ENCODE results near the gene PIK3R6. TPM values are rescaled to one million over a fixed set of nuclear protein-coding genes. Genes with fewer than 3 reads are reported as not detected.

Gene PIK3R6, protein sequence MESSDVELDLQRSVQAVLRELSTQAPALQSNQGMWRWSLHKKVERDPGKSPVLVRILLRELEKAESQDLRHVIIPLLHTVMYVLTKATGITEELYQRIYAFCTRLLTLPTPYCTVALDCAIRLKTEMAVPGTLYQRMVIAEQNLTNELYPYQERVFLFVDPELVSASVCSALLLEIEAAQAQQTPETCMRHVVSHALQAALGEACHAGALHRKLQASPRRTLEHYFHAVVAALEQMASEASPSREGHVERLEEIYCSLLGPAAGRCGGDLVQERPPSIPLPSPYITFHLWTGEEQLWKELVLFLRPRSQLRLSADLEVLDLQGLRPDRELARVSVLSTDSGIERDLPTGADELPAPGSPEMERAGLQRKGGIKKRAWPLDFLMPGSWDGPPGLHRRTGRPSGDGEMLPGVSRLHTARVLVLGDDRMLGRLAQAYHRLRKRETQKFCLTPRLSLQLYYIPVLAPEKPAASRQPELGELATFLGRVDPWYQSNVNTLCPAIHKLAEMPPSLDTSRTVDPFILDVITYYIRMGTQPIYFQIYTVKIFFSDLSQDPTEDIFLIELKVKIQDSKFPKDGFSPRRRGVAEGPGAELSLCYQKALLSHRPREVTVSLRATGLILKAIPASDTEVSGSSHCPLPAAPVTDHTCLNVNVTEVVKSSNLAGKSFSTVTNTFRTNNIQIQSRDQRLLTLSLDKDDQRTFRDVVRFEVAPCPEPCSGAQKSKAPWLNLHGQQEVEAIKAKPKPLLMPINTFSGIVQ
- 1 to 10 TPM; 2.0 to 2.2 TPM for total RNA-seq

GRCh38 chr17:8867361-8867981, at the start of gene PIK3R6:
Gene PIK3R6 (minus strand): TSS chr17:8867674. CDS start chr17:8849794, 17,880 bp downstream.
- DNase-seq = peak; percentile 18
- POLR2A ChIA-PET = interaction anchor here (0.6 to 1.0 kb wide), 3 partner anchors 10 to 1833 kb away, joined by 4 to 5 read pairs (median 4); no protein-coding TSS in a partner anchor
- peak within 1 kb of the TSS; percentile 69 for H3K4me3 Mint-ChIP-seq
- peaks cover 27% of the 10 kb centered on the region for H3K4me1 Mint-ChIP-seq
- H3K27ac Mint-ChIP-seq = peak within 1 kb of the TSS; percentile 42
- H3K27me3 Mint-ChIP-seq = peaks cover 3% of the 10 kb centered on the region
- no peaks in the 10 kb centered on the region for H3K36me3 Mint-ChIP-seq (ENCODE audit: low read depth)
- H3K9me3 Mint-ChIP-seq = no peaks in the 10 kb centered on the region
- CTCF ChIA-PET = interaction anchor here (0.6 kb wide), 1 partner anchor 11 kb away, joined by 3 read pairs; no protein-coding TSS in a partner anchor

GRCh38 chr17:8916466-8916865, 49.0 kb upstream of the PIK3R6 start:
- Mint-ChIP-seq H3K27ac (no peak overlapping the region), H3K36me3 (ENCODE audit: low read depth) (peaks cover 42% of the 10 kb centered on the region), H3K4me1 (peaks cover 18% of the 10 kb centered on the region), H3K4me3 (no peak overlapping the region), H3K27me3 (no peaks in the 10 kb centered on the region), H3K9me3 (peaks cover 5% of the 10 kb centered on the region)
- POLR2A ChIA-PET = no interaction called here
- no peak for DNase-seq
- CTCF ChIA-PET = interaction anchor here (0.9 kb wide), 1 partner anchor 23 kb away, joined by 3 read pairs; no protein-coding TSS in a partner anchor

GRCh38 chr17:8914554-8914953, 47.1 kb upstream of the PIK3R6 start:
- peaks cover 3% of the 10 kb centered on the region for H3K9me3 Mint-ChIP-seq
- H3K27me3 Mint-ChIP-seq = no peaks in the 10 kb centered on the region
- peaks cover 49% of the 10 kb centered on the region for H3K36me3 Mint-ChIP-seq (ENCODE audit: low read depth)
- no peak overlapping the region for H3K27ac Mint-ChIP-seq
- ChIA-PET CTCF (no interaction called here), POLR2A (no interaction called here)
- peaks cover 18% of the 10 kb centered on the region for H3K4me1 Mint-ChIP-seq
- H3K4me3 Mint-ChIP-seq = no peak overlapping the region
- no peak for DNase-seq

- Mint-ChIP-seq H3K4me1 (peaks cover 17% of the 10 kb centered on the region), H3K27ac (no peak overlapping the region), H3K27me3 (no peaks in the 10 kb centered on the region), H3K4me3 (no peak overlapping the region), H3K9me3 (peaks cover 3% of the 10 kb centered on the region), H3K36me3 (ENCODE audit: low read depth) (peaks cover 50% of the 10 kb centered on the region)
- ChIA-PET CTCF (no interaction called here), POLR2A (interaction anchor here (0.8 kb wide), 1 partner anchor 14 kb away, joined by 3 read pairs; no protein-coding TSS in a partner anchor)
- DNase-seq = no peak
Measured at GRCh38 chr17:8913879-8914278, 46.4 kb upstream of the PIK3R6 start.

- CTCF ChIA-PET = no interaction called here
- H3K36me3 Mint-ChIP-seq (ENCODE audit: low read depth) = peaks cover 52% of the 10 kb centered on the region
Measured at GRCh38 chr17:8913091-8913490, 45.6 kb upstream of the PIK3R6 start.

DNA sequence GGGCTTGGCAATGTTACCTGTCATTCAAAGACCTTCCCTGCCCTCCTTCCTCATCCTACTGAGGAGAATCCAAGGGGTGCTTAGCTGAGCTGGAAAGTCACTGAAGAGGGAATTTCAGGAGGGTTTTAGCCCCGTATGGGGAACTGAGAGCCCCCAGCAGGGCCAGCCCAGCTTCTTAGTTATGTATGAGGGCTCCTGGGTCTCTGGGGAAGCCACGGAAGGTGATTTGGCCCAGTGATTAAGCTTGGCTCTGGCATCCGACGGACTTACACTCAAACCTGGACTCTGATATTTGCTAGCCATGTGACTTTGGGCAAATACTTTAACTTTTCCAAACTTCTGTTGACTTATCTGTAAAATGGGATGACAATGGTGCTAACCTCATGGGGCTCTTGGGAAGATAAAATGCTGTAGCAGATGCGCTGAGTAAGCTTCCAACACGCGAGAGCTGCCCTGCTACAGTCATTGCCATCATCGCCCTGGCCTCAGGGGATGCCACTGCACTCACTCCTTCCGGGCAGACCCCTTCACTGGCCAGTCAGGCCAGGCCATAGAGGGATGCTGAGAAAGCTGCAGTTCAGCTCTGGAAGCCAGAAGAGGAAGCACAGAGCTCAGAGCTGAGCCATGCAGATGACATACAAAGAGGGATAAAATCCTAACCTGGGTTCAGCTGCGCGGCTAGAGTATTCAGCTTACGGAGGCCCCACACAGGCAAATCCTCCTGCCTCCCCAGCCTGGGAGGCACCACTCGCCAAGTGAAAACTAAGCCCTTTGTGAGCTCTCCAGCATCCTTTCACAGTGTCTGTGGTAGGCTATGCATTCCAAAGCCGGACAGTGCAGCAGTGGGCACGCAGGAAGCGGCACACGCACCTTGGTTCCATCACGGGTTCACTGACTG, 44.9 kb upstream of the PIK3R6 start:
- no peak for DNase-seq
- Mint-ChIP-seq H3K27me3 (no peaks in the 10 kb centered on the region), H3K4me1 (peaks cover 15% of the 10 kb centered on the region), H3K36me3 (ENCODE audit: low read depth) (peaks cover 55% of the 10 kb centered on the region), H3K9me3 (no peaks in the 10 kb centered on the region), H3K27ac (no peak overlapping the region), H3K4me3 (no peak overlapping the region)
- ChIA-PET POLR2A (interaction anchor here (0.9 to 1.9 kb wide), 3 partner anchors 11 to 12 kb away, joined by 3 to 4 read pairs (median 4); no protein-coding TSS in a partner anchor), CTCF (no interaction called here)

More at GRCh38 chr17:8913091-8913490, 45.6 kb upstream of the PIK3R6 start:
- no peak overlapping the region for H3K4me3 Mint-ChIP-seq
- H3K9me3 Mint-ChIP-seq = peaks cover 2% of the 10 kb centered on the region
- no peaks in the 10 kb centered on the region for H3K27me3 Mint-ChIP-seq
- H3K27ac Mint-ChIP-seq = no peak overlapping the region
- no peak for DNase-seq
- POLR2A ChIA-PET = interaction anchor here (0.9 to 1.0 kb wide), 2 partner anchors 12 to 13 kb away, joined by 3 to 4 read pairs; no protein-coding TSS in a partner anchor
- peaks cover 15% of the 10 kb centered on the region for H3K4me1 Mint-ChIP-seq

DNA sequence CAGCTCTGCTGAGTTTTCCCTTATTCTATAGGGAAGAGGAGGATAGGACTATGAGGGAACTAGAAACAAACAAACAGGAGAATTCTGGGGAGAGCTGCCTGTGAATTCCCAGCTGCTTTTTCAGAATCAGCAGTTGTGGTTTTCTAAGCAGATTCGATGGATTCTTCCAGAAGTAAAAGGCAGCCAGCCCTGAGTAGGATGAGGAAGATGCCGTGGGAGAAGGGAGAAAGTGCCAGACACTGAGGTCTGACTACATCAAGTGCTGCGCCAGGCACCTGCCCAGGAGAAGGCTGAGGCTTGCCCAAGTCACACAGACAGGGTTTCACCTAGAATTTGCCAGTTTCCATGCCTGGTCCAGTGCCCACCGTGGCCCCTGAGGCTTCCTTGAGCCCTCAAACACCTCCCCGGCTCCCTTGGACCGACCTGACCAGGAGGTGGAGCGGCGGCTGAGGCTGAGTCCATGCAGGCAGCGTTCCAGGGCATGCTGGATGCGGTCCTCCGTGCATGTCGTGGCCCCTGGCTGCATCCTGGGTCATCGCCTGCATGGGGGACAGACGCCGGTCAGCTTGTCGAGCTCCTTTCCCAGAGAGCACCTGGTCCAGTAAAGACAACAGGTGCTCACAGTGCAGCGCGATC, 43.6 kb upstream of the PIK3R6 start:
- POLR2A ChIA-PET = interaction anchor here (0.6 to 3.2 kb wide), 3 partner anchors 9 to 128 kb away, joined by 4 to 13 read pairs (median 4); no protein-coding TSS in a partner anchor
- DNase-seq = no peak
- peaks cover 7% of the 10 kb centered on the region for H3K4me1 Mint-ChIP-seq
- H3K27me3 Mint-ChIP-seq = no peaks in the 10 kb centered on the region
- no peak overlapping the region for H3K27ac Mint-ChIP-seq
- H3K36me3 Mint-ChIP-seq (ENCODE audit: low read depth) = peaks cover 53% of the 10 kb centered on the region
- no peak overlapping the region for H3K4me3 Mint-ChIP-seq
- H3K9me3 Mint-ChIP-seq = no peaks in the 10 kb centered on the region
- CTCF ChIA-PET = interaction anchor here (0.6 kb wide), 1 partner anchor 462 kb away, joined by 3 read pairs; no protein-coding TSS in a partner anchor

- Mint-ChIP-seq H3K36me3 (ENCODE audit: low read depth) (peaks cover 62% of the 10 kb centered on the region), H3K9me3 (no peaks in the 10 kb centered on the region), H3K27ac (no peak overlapping the region), H3K4me3 (no peak overlapping the region), H3K27me3 (no peaks in the 10 kb centered on the region), H3K4me1 (peaks cover 4% of the 10 kb centered on the region)
- POLR2A ChIA-PET = interaction anchor here (3.2 kb wide), 1 partner anchor 10 kb away, joined by 13 read pairs; no protein-coding TSS in a partner anchor
- CTCF ChIA-PET = no interaction called here
- DNase-seq = no peak
Measured at GRCh38 chr17:8909586-8910270, 42.3 kb upstream of the PIK3R6 start.

DNA sequence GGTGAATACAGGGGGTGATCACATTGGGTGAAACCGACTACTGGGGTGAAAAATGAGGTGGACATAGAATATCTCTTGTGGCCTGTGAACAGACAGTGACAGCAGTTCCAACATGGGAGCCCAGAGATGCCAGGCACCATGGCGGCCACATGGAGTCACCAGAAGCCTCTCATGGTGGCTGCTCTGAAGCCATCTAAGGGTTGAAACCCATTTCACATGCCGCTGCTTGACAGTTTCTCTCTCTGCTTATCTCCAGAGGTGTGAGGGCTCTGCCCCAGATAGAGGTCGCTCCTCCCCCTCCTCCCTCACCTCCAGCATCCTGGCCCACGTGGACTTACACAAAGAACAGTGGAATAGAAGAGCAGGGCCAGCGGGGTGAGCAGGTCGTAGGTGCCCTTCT, 37.9 kb upstream of the PIK3R6 start:
- CTCF ChIA-PET = no interaction called here

DNA sequence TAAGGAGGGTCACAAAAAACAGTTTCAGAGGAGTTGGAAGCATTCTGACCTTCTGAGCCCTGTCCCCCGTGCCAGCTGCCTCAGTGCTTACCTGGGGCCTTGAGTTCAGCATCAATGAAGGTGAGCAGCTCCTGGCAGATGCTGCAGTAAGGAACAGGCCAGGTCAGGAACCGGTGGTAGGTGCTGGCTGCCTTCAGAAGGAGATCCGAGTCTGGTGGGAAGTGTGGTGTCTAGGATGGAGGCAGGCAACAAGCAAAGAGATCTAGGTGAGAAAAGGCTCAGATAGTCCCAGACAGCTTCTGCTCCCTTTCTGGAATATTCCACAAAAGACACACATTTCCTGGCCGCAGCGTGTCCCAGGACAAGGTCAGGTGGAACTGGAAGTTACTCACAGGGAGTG, 37.2 kb upstream of the PIK3R6 start:
- Mint-ChIP-seq H3K9me3 (no peaks in the 10 kb centered on the region), H3K36me3 (ENCODE audit: low read depth) (peaks cover 77% of the 10 kb centered on the region), H3K27ac (peak overlapping the region; percentile 57), H3K4me3 (no peak overlapping the region), H3K27me3 (no peaks in the 10 kb centered on the region), H3K4me1 (peaks cover 25% of the 10 kb centered on the region)
- DNase-seq = no peak
- ChIA-PET POLR2A (no interaction called here), CTCF (no interaction called here)

More for the DNA sequence above, 37.9 kb upstream of the PIK3R6 start:
- Mint-ChIP-seq H3K9me3 (no peaks in the 10 kb centered on the region), H3K27ac (no peak overlapping the region), H3K27me3 (no peaks in the 10 kb centered on the region), H3K4me1 (peaks cover 19% of the 10 kb centered on the region), H3K36me3 (ENCODE audit: low read depth) (peaks cover 76% of the 10 kb centered on the region), H3K4me3 (no peak overlapping the region)
- DNase-seq = no peak
- POLR2A ChIA-PET = no interaction called here

DNA sequence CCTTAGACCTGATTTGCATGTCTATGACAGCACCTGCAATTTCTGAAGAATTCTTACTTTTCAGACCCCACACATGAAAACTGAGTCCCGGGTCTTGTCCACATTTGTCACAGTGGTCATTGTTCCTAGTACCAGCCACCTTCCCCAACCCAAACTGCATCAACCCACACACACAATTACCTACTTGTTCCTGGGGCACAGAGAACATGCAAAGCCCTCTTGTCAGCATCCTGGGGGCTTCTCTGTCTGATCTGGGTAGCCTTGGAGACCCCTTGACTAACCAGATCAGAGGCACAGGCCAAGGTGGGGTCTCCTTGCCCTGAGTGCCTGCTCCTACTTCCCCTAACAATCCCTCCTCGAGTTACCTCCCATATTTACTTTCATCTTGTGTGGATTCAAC, 36.7 kb upstream of the PIK3R6 start:
- peaks cover 29% of the 10 kb centered on the region for H3K4me1 Mint-ChIP-seq
- H3K27me3 Mint-ChIP-seq = no peaks in the 10 kb centered on the region
- peaks cover 74% of the 10 kb centered on the region for H3K36me3 Mint-ChIP-seq (ENCODE audit: low read depth)
- no peak overlapping the region for H3K27ac Mint-ChIP-seq
- H3K9me3 Mint-ChIP-seq = no peaks in the 10 kb centered on the region
- H3K4me3 Mint-ChIP-seq = no peak overlapping the region
- no peak for DNase-seq
- ChIA-PET POLR2A (interaction anchor here (0.7 kb wide), 1 partner anchor 60 kb away, joined by 3 read pairs; no protein-coding TSS in a partner anchor), CTCF (no interaction called here)
